Left ventricle myocardium inferior (tissue), 1 donor: ENCODE results near the gene MAGI1. TPM values are rescaled to one million over a fixed set of nuclear protein-coding genes. Genes with fewer than 3 reads are reported as not detected.

Experiments used
- DNase-seq: peaks from one replicate; pipeline ENCODE4 v3.0.0-alpha.2; 2020
- H3K27ac ChIP-seq: fragments of 200-600 bp; replicated peaks from 2 replicates; pipeline ENCODE4 v1.8.0; 2021
- H3K27me3 ChIP-seq: fragments of 200-600 bp; 2 replicates; pipeline ENCODE4 v1.8.0; 2021; ENCODE audit warnings: low read depth
- H3K36me3 ChIP-seq: fragments of 200-600 bp; 2 replicates; pipeline ENCODE4 v1.8.0; 2021
- H3K4me1 ChIP-seq: fragments of 200-600 bp; 2 replicates; pipeline ENCODE4 v1.8.0; 2021
- H3K4me3 ChIP-seq: fragments of 200-600 bp; 2 replicates; pipeline ENCODE4 v1.8.0; 2021; ENCODE audit warnings: mild to moderate bottlenecking, moderate library complexity
- H3K9me3 ChIP-seq: fragments of 200-600 bp; replicated peaks from 2 replicates; pipeline ENCODE4 v1.8.0; 2021
- CTCF ChIP-seq: fragments of 200-600 bp; IDR thresholded peaks from 2 replicates; pipeline ENCODE4 v1.8.0; 2021; ENCODE audit warnings: antibody characterized with exemption, mild to moderate bottlenecking, borderline replicate concordance
- intact Hi-C: fragments of 100-400 bp; cut with micrococcal nuclease; formaldehyde crosslinking; loops from one replicate; pipeline ENCODE4 v1.11.0; 2022
- total RNA-seq: library from RNA; stranded (reverse); fragmentation: NEBNext Ultra II Directional; extraction: Animal tissue kit (Norgen Biotek cat#: 25700); gene quantifications from one replicate; pipeline ENCODE4 v1.2.1, GENCODE V29; 2021
- donor health status: DM: no; HTN: yes; CAD: no; lungs with severe emphysema.

Gene MAGI1
- total RNA-seq, 1 donor from 2014 or later = 36.6 TPM

DNA sequence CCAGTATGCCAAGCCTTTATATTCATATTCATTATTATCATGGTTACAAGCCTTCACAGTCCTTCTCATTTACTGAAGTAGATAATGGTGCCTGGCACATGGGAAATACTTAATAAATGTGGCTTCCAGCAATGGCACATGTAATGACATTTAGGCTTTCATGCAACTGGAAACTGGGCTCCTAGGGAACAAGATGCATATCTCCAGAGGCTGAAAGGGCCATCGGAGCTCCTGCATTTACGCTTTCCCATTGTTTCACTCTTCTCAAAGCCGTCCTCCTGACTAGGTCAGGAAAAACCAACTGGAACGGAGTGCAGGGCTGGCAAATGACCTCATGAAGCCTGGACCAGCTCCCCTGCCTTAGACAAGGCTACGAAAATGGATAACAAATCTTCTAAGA, 474.9 kb downstream of the MAGI1 start:
- no peak for DNase-seq
- intact Hi-C loops = no loop called here
- Histone ChIP-seq H3K9me3 (no peaks in the 10 kb centered on the region), H3K4me3 (no peak overlapping the region), H3K27me3 (no peaks in the 10 kb centered on the region), H3K4me1 (peaks cover 62% of the 10 kb centered on the region), H3K36me3 (no peaks in the 10 kb centered on the region), H3K27ac (peak overlapping the region; percentile 37)
- TF ChIP-seq CTCF = no peak

- DNase-seq = no peak
- H3K36me3 ChIP-seq = no peaks in the 10 kb centered on the region
- H3K9me3 ChIP-seq = no peaks in the 10 kb centered on the region
- no peak overlapping the region for H3K27ac ChIP-seq
- peaks cover 62% of the 10 kb centered on the region for H3K4me1 ChIP-seq
- intact Hi-C loops = no loop called here
- H3K27me3 ChIP-seq = no peaks in the 10 kb centered on the region
- no peak overlapping the region for H3K4me3 ChIP-seq
- TF ChIP-seq CTCF = no peak
These were observed 476.3 kb downstream of the MAGI1 start for GRCh38 chr3:65562447-65562846.

DNA sequence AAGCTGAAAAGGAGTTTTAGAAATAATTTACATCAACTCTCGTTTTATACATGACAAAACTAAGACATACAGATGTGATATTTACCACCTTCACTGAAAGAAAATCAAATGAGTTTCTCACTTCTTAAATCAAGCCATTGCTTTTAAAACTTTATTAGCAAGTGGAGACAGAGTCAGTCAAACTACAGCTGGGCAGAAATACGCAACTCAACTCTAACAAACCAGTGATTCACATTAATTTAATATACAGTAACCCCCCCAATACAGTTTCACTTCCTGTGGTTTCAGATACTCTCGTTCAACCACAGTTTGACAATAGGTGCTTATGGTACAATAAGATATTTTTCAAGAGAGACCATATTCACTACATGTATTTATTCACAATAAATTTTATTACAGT, 477.1 kb downstream of the MAGI1 start:
- Histone ChIP-seq H3K4me1 (peaks cover 64% of the 10 kb centered on the region), H3K36me3 (no peaks in the 10 kb centered on the region), H3K27me3 (no peaks in the 10 kb centered on the region), H3K4me3 (no peak overlapping the region), H3K9me3 (no peaks in the 10 kb centered on the region), H3K27ac (no peak overlapping the region)
- intact Hi-C loops = no loop called here
- TF ChIP-seq CTCF = no peak
- DNase-seq = no peak

- TF ChIP-seq CTCF = no peak
- Histone ChIP-seq H3K9me3 (no peaks in the 10 kb centered on the region), H3K36me3 (no peaks in the 10 kb centered on the region), H3K27me3 (no peaks in the 10 kb centered on the region), H3K4me1 (peaks cover 65% of the 10 kb centered on the region), H3K27ac (no peak overlapping the region), H3K4me3 (no peak overlapping the region)
- DNase-seq = no peak
- intact Hi-C loops = no loop called here
These were observed 477.8 kb downstream of the MAGI1 start for GRCh38 chr3:65560901-65561300.

DNA sequence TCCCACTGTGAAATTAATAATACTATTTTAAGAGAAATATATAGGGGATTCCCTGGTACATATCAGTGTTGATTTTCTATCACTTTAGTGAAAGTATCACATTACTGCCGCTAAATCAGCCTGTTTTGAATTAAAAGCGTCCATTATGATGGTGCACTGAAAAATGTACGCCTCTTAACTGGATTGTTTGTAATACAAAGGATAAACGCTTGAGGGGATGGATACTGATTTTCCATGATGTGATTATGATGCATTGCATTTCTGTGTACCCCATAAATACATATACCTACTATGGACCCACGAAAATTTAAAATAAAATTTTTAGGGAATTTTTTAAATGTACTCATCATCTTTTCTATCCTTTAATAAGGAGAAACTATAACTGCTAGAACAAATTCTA, 478.6 kb downstream of the MAGI1 start:
- H3K4me1 ChIP-seq = peaks cover 64% of the 10 kb centered on the region
- no peaks in the 10 kb centered on the region for H3K36me3 ChIP-seq
- TF ChIP-seq CTCF = no peak
- intact Hi-C loops = no loop called here
- H3K27ac ChIP-seq = no peak overlapping the region
- H3K27me3 ChIP-seq = no peaks in the 10 kb centered on the region
- H3K9me3 ChIP-seq = no peaks in the 10 kb centered on the region
- DNase-seq = no peak
- no peak overlapping the region for H3K4me3 ChIP-seq

DNA sequence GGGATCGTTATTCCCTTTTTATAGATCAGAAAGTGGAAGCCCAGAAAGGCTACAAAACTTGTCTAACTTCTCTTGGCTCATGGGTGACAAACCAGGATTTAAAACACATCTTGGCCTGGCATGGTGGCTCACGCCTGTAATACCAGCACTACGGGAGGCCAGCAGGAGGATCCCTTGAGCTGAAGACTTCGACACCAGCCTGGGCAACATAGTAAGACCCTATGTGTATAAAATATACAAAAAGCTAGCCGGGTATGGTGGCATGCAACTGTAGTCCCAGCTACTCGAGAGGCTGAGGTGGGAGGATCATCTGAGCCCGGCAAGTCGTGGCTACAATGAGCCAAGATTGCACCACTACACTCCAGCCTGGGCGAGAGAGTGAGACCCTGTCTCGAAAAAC, 479.1 kb downstream of the MAGI1 start:
- Histone ChIP-seq H3K4me3 (no peak overlapping the region), H3K4me1 (peaks cover 59% of the 10 kb centered on the region), H3K36me3 (no peaks in the 10 kb centered on the region), H3K27ac (no peak overlapping the region), H3K9me3 (no peaks in the 10 kb centered on the region), H3K27me3 (no peaks in the 10 kb centered on the region)
- TF ChIP-seq CTCF = no peak
- no peak for DNase-seq
- intact Hi-C loops = no loop called here
